Cardiac muscle cell (in vitro differentiated cells and primary cell): ENCODE data around the gene SLC25A4. TPM values are rescaled to one million over a fixed set of nuclear protein-coding genes. Genes with fewer than 3 reads are reported as not detected.

Experiments used
- DNase-seq, 2 donors: peaks; one replicate each; pipeline versions ENCODE4 v3.0.0 to v3.0.0-alpha.2; 2010 to 2017; ENCODE audit warnings: low read depth in 1 of 2, low spot score in 1 of 2
- H3K27ac ChIP-seq: fragments of 200-600 bp; sonication (generic); 2 replicates; pipeline ENCODE4 v1.5.1; 2016
- H3K27me3 ChIP-seq: fragments of 200-600 bp; sonication (generic); 2 replicates; pipeline ENCODE4 v1.6.0; 2016; ENCODE audit warnings: control low read depth
- H3K36me3 ChIP-seq: fragments of 200-600 bp; sonication (generic); 2 replicates; pipeline ENCODE4 v1.5.1; 2016; ENCODE audit warnings: control low read depth
- H3K4me1 ChIP-seq: fragments of 200-600 bp; sonication (generic); 2 replicates; pipeline ENCODE4 v1.8.1; 2017; ENCODE audit warnings: low read depth, mild to moderate bottlenecking, mixed run types
- H3K4me3 ChIP-seq: fragments of 200-600 bp; sonication (generic); 2 replicates; pipeline ENCODE4 v1.5.1; 2016; ENCODE audit warnings: mild to moderate bottlenecking
- H3K9me3 ChIP-seq: fragments of 200-600 bp; sonication (generic); 2 replicates; pipeline ENCODE4 v1.5.1; 2017; ENCODE audit warnings: low read depth, mild to moderate bottlenecking, control low read depth
- CTCF ChIP-seq: IDR thresholded peaks from 2 replicates; pipeline ENCODE4 v1.5.1; 2012; ENCODE audit warnings: low read depth, mild to moderate bottlenecking, low read length
- polyA plus RNA-seq: library from polyadenylated mRNA; unstranded; fragments of >200 nt; fragmentation: Nextera tagmentation; extraction: Ambion mirVana; gene quantifications from 2 replicates; pipeline ENCODE4 v1.2.1, GENCODE V29; 2016
- total RNA-seq: library from RNA; depleted of rRNA; stranded (reverse); fragments of >200 nt; gene quantifications from 2 replicates; pipeline ENCODE4 v1.2.3, GENCODE V29; 2016

Gene SLC25A4
- total RNA-seq, result 162 and 273 TPM in 2 replicates
- polyA plus RNA-seq, result 456 and 790 TPM in 2 replicates

GRCh38 chr4:185142912-185143600, at the start of gene SLC25A4:
SLC25A4 (plus strand) TSS chr4:185143266; CDS start chr4:185143373, 107 bp downstream.
- Histone ChIP-seq H3K4me3 (peak within 1 kb of the TSS; percentile 92), H3K27me3 (no peaks in the 10 kb centered on the region), H3K9me3 (no peaks in the 10 kb centered on the region), H3K36me3 (peaks cover 19% of the 10 kb centered on the region), H3K4me1 (peaks cover 38% of the 10 kb centered on the region), H3K27ac (peak within 1 kb of the TSS; percentile 100)
- peak; percentile 69 to 96 for DNase-seq
- TF ChIP-seq CTCF, result peak; percentile 42

- no peak for DNase-seq
- H3K36me3 ChIP-seq, result no peaks in the 10 kb centered on the region
- no peaks in the 10 kb centered on the region for H3K9me3 ChIP-seq
- no peaks in the 10 kb centered on the region for H3K4me1 ChIP-seq
- H3K27ac ChIP-seq, result no peak overlapping the region
- no peaks in the 10 kb centered on the region for H3K27me3 ChIP-seq
- no peak for TF ChIP-seq CTCF
- no peak overlapping the region for H3K4me3 ChIP-seq
Measured at GRCh38 chr4:185093603-185094002, 49.5 kb upstream of the SLC25A4 start.

- peak; percentile 62 for TF ChIP-seq CTCF
- no peak overlapping the region for H3K4me3 ChIP-seq
- H3K27me3 ChIP-seq, result no peaks in the 10 kb centered on the region
- no peaks in the 10 kb centered on the region for H3K9me3 ChIP-seq
- H3K36me3 ChIP-seq, result no peaks in the 10 kb centered on the region
- peak; percentile 52 to 66 for DNase-seq
- no peaks in the 10 kb centered on the region for H3K4me1 ChIP-seq
- H3K27ac ChIP-seq, result no peak overlapping the region
Measured at GRCh38 chr4:185096032-185096653, 46.9 kb upstream of the SLC25A4 start.

GRCh38 chr4:185098474-185098873, 44.6 kb upstream of the SLC25A4 start:
- H3K9me3 ChIP-seq, result no peaks in the 10 kb centered on the region

GRCh38 chr4:185099024-185099682, 43.9 kb upstream of the SLC25A4 start:
- Histone ChIP-seq H3K4me3 (no peak overlapping the region), H3K9me3 (no peaks in the 10 kb centered on the region), H3K36me3 (no peaks in the 10 kb centered on the region), H3K27me3 (no peaks in the 10 kb centered on the region), H3K4me1 (no peaks in the 10 kb centered on the region), H3K27ac (no peak overlapping the region)
- DNase-seq, result peak in 1 of 2 donors; percentile 56
- peak; percentile 31 for TF ChIP-seq CTCF

More at GRCh38 chr4:185098474-185098873, 44.6 kb upstream of the SLC25A4 start:
- Histone ChIP-seq H3K27ac (no peak overlapping the region), H3K36me3 (no peaks in the 10 kb centered on the region), H3K4me1 (no peaks in the 10 kb centered on the region), H3K4me3 (no peak overlapping the region), H3K27me3 (no peaks in the 10 kb centered on the region)
- DNase-seq, result no peak
- TF ChIP-seq CTCF, result no peak
